Neural progenitor cell (in vitro differentiated cells): ENCODE measurements around the gene MARS1. TPM values are rescaled to one million over a fixed set of nuclear protein-coding genes. Genes with fewer than 3 reads are reported as not detected.

Source experiments
- DNase-seq: peaks from one replicate; pipeline ENCODE4 v3.0.0-alpha.2; 2016; ENCODE audit warnings: low spot score
- H2AFZ ChIP-seq: fragments of 200-600 bp; sonication (generic); replicated peaks from 2 replicates; pipeline ENCODE4 v1.6.1; 2016; ENCODE audit warnings: antibody characterized with exemption
- H3F3A ChIP-seq: fragments of 200-600 bp; sonication (generic); 2 replicates; pipeline ENCODE4 v1.6.1; 2016; ENCODE audit warnings: antibody characterized with exemption, low read depth
- H3K27ac ChIP-seq: fragments of 200-600 bp; sonication (generic); 2 replicates; pipeline ENCODE4 v1.5.1; 2016; ENCODE audit warnings: mild to moderate bottlenecking
- H3K27me3 ChIP-seq: fragments of 200-600 bp; sonication (generic); 2 replicates; pipeline ENCODE4 v1.6.1; 2016; ENCODE audit warnings: mild to moderate bottlenecking, moderate library complexity
- H3K36me3 ChIP-seq: fragments of 200-600 bp; sonication (generic); 2 replicates; pipeline ENCODE4 v1.5.1; 2016
- H3K4me1 ChIP-seq: fragments of 200-600 bp; sonication (generic); 2 replicates; pipeline ENCODE4 v1.6.1; 2016; ENCODE audit warnings: mixed run types
- H3K4me2 ChIP-seq: fragments of 200-600 bp; sonication (generic); 2 replicates; pipeline ENCODE4 v1.6.1; 2016
- H3K4me3 ChIP-seq: fragments of 200-600 bp; sonication (generic); 2 replicates; pipeline ENCODE4 v1.5.1; 2016
- H3K79me2 ChIP-seq: fragments of 200-600 bp; sonication (generic); 2 replicates; pipeline ENCODE4 v1.6.1; 2016; ENCODE audit warnings: low read depth
- H3K9ac ChIP-seq: fragments of 200-600 bp; sonication (generic); 2 replicates; pipeline ENCODE4 v1.6.1; 2016
- H3K9me3 ChIP-seq: fragments of 200-600 bp; sonication (generic); 2 replicates; pipeline ENCODE4 v1.5.1; 2016; ENCODE audit warnings: low read depth
- H4K20me1 ChIP-seq: fragments of 200-600 bp; sonication (generic); 2 replicates; pipeline ENCODE4 v1.6.1; 2016; ENCODE audit warnings: low read depth
- H3K27ac Mint-ChIP-seq: 3 replicates; pipeline ENCODE4 v1.8.0; 2021; ENCODE audit warnings: mixed read lengths
- H3K27me3 Mint-ChIP-seq: 2 replicates; pipeline ENCODE4 v1.8.0; 2022; ENCODE audit warnings: low read depth, mild to moderate bottlenecking, inconsistent platforms, moderate library complexity, mixed read lengths; ENCODE audit not compliant: insufficient read depth
- H3K36me3 Mint-ChIP-seq: 3 replicates; pipeline ENCODE4 v1.8.0; 2021; ENCODE audit warnings: mixed read lengths
- H3K4me1 Mint-ChIP-seq: 3 replicates; pipeline ENCODE4 v1.8.0; 2021; ENCODE audit warnings: mixed read lengths
- H3K4me3 Mint-ChIP-seq: 3 replicates; pipeline ENCODE4 v1.8.0; 2021; ENCODE audit warnings: mild to moderate bottlenecking, moderate library complexity, mixed read lengths
- H3K9me3 Mint-ChIP-seq: 3 replicates; pipeline ENCODE4 v1.8.0; 2020; ENCODE audit warnings: mixed read lengths
- CTCF ChIP-seq: fragments of 200-600 bp; sonication (generic); IDR thresholded peaks from 2 replicates; pipeline ENCODE4 v1.5.1; 2017; ENCODE audit warnings: antibody characterized with exemption, mild to moderate bottlenecking
- EZH2 ChIP-seq: fragments of 200-600 bp; sonication (generic); IDR thresholded peaks from 2 replicates; pipeline ENCODE4 v1.6.1; 2017; ENCODE audit warnings: antibody characterized with exemption, mild to moderate bottlenecking, moderate library complexity
- EZH2phosphoT487 ChIP-seq: fragments of 200-600 bp; sonication (generic); IDR thresholded peaks from 2 replicates; pipeline ENCODE4 v1.6.1; 2017; ENCODE audit warnings: antibody characterized with exemption
- total RNA-seq: library from RNA; depleted of rRNA; stranded (reverse); fragments of >200 nt; gene quantifications from 2 replicates; pipeline ENCODE4 v1.2.3, GENCODE V29; 2015; ENCODE audit warnings: low replicate concordance

The MARS1 gene
- total RNA-seq, 1 donor from 2014 or later, result 109 TPM

- H3K79me2 ChIP-seq, result peaks cover 13% of the 10 kb centered on the region
- Mint-ChIP-seq H3K27ac (no peak overlapping the region), H3K9me3 (no peaks in the 10 kb centered on the region), H3K27me3 (peaks cover 9% of the 10 kb centered on the region), H3K4me3 (no peak overlapping the region), H3K36me3 (peaks cover 12% of the 10 kb centered on the region), H3K4me1 (peaks cover 44% of the 10 kb centered on the region)
- no peak overlapping the region for H3K9ac ChIP-seq
- no peaks in the 10 kb centered on the region for H3K9me3 ChIP-seq
- no peak overlapping the region for H3K4me2 ChIP-seq
- no peak overlapping the region for H3K4me3 ChIP-seq
- H4K20me1 ChIP-seq, result peaks cover 34% of the 10 kb centered on the region
- no peak overlapping the region for H2AFZ ChIP-seq
- H3K27me3 ChIP-seq, result no peaks in the 10 kb centered on the region
- H3F3A ChIP-seq, result peaks cover 46% of the 10 kb centered on the region
- H3K27ac ChIP-seq, result no peak overlapping the region
- H3K4me1 ChIP-seq, result peaks cover 21% of the 10 kb centered on the region
- TF ChIP-seq EZH2, result no peak
- no peak for TF ChIP-seq CTCF
- TF ChIP-seq EZH2phosphoT487, result no peak
- no peak for DNase-seq
- H3K36me3 ChIP-seq, result no peaks in the 10 kb centered on the region
Observed at GRCh38 chr12:57525615-57526383, 37.9 kb downstream of the MARS1 start.

GRCh38 chr12:57526477-57527126 lies 38.7 kb downstream of the MARS1 start:
- TF ChIP-seq EZH2phosphoT487 (no peak), EZH2 (no peak), CTCF (no peak)
- Mint-ChIP-seq H3K27me3 (peaks cover 9% of the 10 kb centered on the region), H3K27ac (no peak overlapping the region), H3K9me3 (no peaks in the 10 kb centered on the region), H3K4me3 (no peak overlapping the region), H3K36me3 (peaks cover 15% of the 10 kb centered on the region), H3K4me1 (peaks cover 36% of the 10 kb centered on the region)
- Histone ChIP-seq H3K4me1 (peaks cover 16% of the 10 kb centered on the region), H4K20me1 (peaks cover 31% of the 10 kb centered on the region), H2AFZ (no peak overlapping the region), H3F3A (peaks cover 42% of the 10 kb centered on the region), H3K79me2 (peaks cover 13% of the 10 kb centered on the region), H3K4me3 (no peak overlapping the region), H3K36me3 (no peaks in the 10 kb centered on the region), H3K4me2 (no peak overlapping the region), H3K9ac (no peak overlapping the region), H3K9me3 (no peaks in the 10 kb centered on the region), H3K27me3 (no peaks in the 10 kb centered on the region), H3K27ac (no peak overlapping the region)
- DNase-seq, result no peak

GRCh38 chr12:57527184-57527583 lies 39.3 kb downstream of the MARS1 start:
- no peak for TF ChIP-seq CTCF
- no peak for TF ChIP-seq EZH2
- no peak for TF ChIP-seq EZH2phosphoT487
- Histone ChIP-seq H3K27ac (no peak overlapping the region), H3F3A (peaks cover 39% of the 10 kb centered on the region), H3K9me3 (no peaks in the 10 kb centered on the region), H3K36me3 (no peaks in the 10 kb centered on the region), H3K4me1 (peaks cover 11% of the 10 kb centered on the region), H3K4me3 (no peak overlapping the region), H3K4me2 (no peak overlapping the region), H3K9ac (no peak overlapping the region), H4K20me1 (peaks cover 26% of the 10 kb centered on the region), H3K27me3 (no peaks in the 10 kb centered on the region), H3K79me2 (peaks cover 13% of the 10 kb centered on the region), H2AFZ (no peak overlapping the region)
- Mint-ChIP-seq H3K27ac (no peak overlapping the region), H3K9me3 (no peaks in the 10 kb centered on the region), H3K4me3 (no peak overlapping the region), H3K27me3 (peaks cover 3% of the 10 kb centered on the region), H3K36me3 (peaks cover 21% of the 10 kb centered on the region), H3K4me1 (peaks cover 31% of the 10 kb centered on the region)
- DNase-seq, result no peak
